HepG2 (cell line): Measurements from ENCODE around the gene CNTRL. TPM values are rescaled to one million over a fixed set of nuclear protein-coding genes. Genes with fewer than 3 reads are reported as not detected.

Experiments
- ARID5B ChIP-seq: IDR thresholded peaks from 2 replicates; pipeline ENCODE4 v1.4.0; 2020; ENCODE audit warnings: mild to moderate bottlenecking, missing genetic modification reagents
- ATF4 ChIP-seq, 2 experiments: fragments of 450-650 bp in 1 of 2; sonication (generic) in 1 of 2; formaldehyde crosslinking; IDR thresholded peaks; 2 replicates each; pipeline versions ENCODE4 v1.5.0 to v1.8.0; 2020 to 2022; ENCODE audit warnings: mild to moderate bottlenecking in 1 of 2, missing genetic modification reagents in 1 of 2
- CCDC6 ChIP-seq: sonication (generic); formaldehyde crosslinking; IDR thresholded peaks from 2 replicates; pipeline ENCODE4 v1.8.1; 2022; ENCODE audit warnings: mild to moderate bottlenecking, missing genetic modification reagents, moderate library complexity
- FOXP1 ChIP-seq, 2 experiments: fragments of 450-650 bp in 1 of 2; IDR thresholded peaks; 2 replicates each; pipeline ENCODE4 v1.6.1; 2017 to 2018; ENCODE audit warnings: antibody characterized with exemption in 1 of 2
- GATAD2A ChIP-seq: IDR thresholded peaks from 2 replicates; pipeline ENCODE4 v1.6.1; 2016
- HNF4G ChIP-seq, 2 experiments: sonication (generic) in 1 of 2; formaldehyde crosslinking in 1 of 2; IDR thresholded peaks; 2 replicates each; pipeline versions ENCODE4 v1.4.0 to v1.6.1; 2011 to 2020; ENCODE audit warnings: borderline replicate concordance in 2 of 2, low read depth in 2 of 2, mild to moderate bottlenecking in 2 of 2, low read length in 1 of 2, missing genetic modification reagents in 1 of 2, moderate library complexity in 1 of 2
- MAFF ChIP-seq: IDR thresholded peaks from 2 replicates; pipeline ENCODE4 v1.6.1; 2011; ENCODE audit warnings: low read depth, low read length, improper control_type of control experiment
- MXD3 ChIP-seq: IDR thresholded peaks from 2 replicates; pipeline ENCODE4 v1.6.1; 2016; ENCODE audit warnings: mild to moderate bottlenecking, missing biosample characterization, missing genetic modification reagents
- SOX5 ChIP-seq: IDR thresholded peaks from 2 replicates; pipeline ENCODE4 v1.6.1; 2016; ENCODE audit warnings: borderline replicate concordance
- polyA plus RNA-seq, 8 experiments: library from polyadenylated mRNA; depleted of rRNA in 3 of 8; stranded (reverse) in 7 of 8; unstranded in 1 of 8; fragments of >200 nt; fragmentation: Illumina TruSeq in 4 of 8; extraction: Trizol in 4 of 8; gene quantifications; 2 replicates each; pipeline versions ENCODE4 v1.2.1 to v1.2.3, GENCODE V29; 2011 to 2016; ENCODE audit warnings: low read depth in 4 of 8, missing spikeins in 1 of 8, mixed read lengths in 1 of 8; ENCODE audit not compliant: insufficient read depth in 1 of 8
- total RNA-seq, 5 experiments: library from RNA; depleted of rRNA; stranded (reverse); fragments of >200 nt; fragmentation: Illumina TruSeq; extraction: Trizol; gene quantifications; 2 replicates each; pipeline ENCODE4 v1.2.3, GENCODE V29; 2016; ENCODE audit warnings: low read depth in 1 of 5

Gene CNTRL
- total and polyA plus RNA-seq, 2 of the 13 experiments (the other 11 are each of a cell fraction or from before 2014, with no cell fraction given): 7.5 to 11.8 TPM

- peak; percentile 39; the same call in 1 of the 2 replicates for TF ChIP-seq GATAD2A (CRISPR knock-in tag)
- peak; percentile 40; the same call in 1 of the 2 replicates for TF ChIP-seq SOX5 (CRISPR knock-in tag)
- peak in 1 of 2 experiments; percentile 56; a peak in 1 of 4 replicates for TF ChIP-seq ATF4 (CRISPR knock-in tag; IDR thresholded peaks at IDR 0.05)
- TF ChIP-seq MXD3: no peak
- 0 out of 2 replicates have a peak, but pooled peaks have one; percentile 21 for TF ChIP-seq MAFF
- no peak for TF ChIP-seq HNF4G (IDR thresholded peaks at IDR 0.05; ENCODE audit: borderline replicate concordance, low read depth, low read length)
- TF ChIP-seq HNF4G (CRISPR knock-in tag; IDR thresholded peaks at IDR 0.05; ENCODE audit: borderline replicate concordance, low read depth): no peak
- TF ChIP-seq CCDC6 (CRISPR knock-in tag): no peak
- peak; percentile 31; the same call in 1 of the 2 replicates for TF ChIP-seq ARID5B (CRISPR knock-in tag)
- no peak for TF ChIP-seq FOXP1 (IDR thresholded peaks at IDR 0.05)
- peak; percentile 38; the same call in 1 of the 2 replicates for TF ChIP-seq FOXP1 (CRISPR knock-in tag; IDR thresholded peaks at IDR 0.05)
Measured at GRCh38 chr9:121026260-121026691, 48.5 kb upstream of the CNTRL start (continued).
